ENCODE measurements around the gene DPP10.
A peak's percentile ranks its signal among the peaks of the same experiment; 100 is the strongest.

DNA sequence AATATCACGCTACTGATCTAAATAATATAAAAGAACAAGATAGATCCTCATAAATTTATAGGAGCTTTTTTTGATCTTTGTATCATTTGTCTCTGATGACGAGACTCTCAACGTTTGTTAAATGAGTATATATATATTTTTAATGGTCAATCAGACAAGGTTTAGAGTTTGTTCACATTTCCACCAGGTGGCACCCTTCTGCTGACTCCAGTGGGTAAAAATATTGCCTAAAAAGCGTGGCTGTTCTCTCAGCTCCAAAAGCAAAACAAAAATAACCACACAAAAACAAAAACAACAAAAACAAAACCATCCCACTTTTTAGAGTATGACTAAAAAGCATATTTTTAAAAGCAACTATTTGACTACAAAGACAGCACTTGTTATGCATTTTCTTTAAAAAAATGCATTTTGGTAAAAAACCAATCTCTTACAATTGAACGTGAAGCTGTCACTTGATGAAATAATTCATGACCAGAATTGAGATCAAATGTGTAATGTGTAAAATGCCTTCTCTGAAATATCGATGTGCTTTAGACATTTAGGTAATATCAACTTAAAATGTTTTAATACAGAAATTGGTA lies 723.2 kb downstream of the DPP10 start:
- TF ChIP-seq, protein P1, sequence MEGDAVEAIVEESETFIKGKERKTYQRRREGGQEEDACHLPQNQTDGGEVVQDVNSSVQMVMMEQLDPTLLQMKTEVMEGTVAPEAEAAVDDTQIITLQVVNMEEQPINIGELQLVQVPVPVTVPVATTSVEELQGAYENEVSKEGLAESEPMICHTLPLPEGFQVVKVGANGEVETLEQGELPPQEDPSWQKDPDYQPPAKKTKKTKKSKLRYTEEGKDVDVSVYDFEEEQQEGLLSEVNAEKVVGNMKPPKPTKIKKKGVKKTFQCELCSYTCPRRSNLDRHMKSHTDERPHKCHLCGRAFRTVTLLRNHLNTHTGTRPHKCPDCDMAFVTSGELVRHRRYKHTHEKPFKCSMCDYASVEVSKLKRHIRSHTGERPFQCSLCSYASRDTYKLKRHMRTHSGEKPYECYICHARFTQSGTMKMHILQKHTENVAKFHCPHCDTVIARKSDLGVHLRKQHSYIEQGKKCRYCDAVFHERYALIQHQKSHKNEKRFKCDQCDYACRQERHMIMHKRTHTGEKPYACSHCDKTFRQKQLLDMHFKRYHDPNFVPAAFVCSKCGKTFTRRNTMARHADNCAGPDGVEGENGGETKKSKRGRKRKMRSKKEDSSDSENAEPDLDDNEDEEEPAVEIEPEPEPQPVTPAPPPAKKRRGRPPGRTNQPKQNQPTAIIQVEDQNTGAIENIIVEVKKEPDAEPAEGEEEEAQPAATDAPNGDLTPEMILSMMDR (IDR thresholded peaks at IDR 0.05), result peak in 3 of 6 experiments; percentile 35 to 54 (median 39)
- TF ChIP-seq POLR2A (IDR thresholded peaks at IDR 0.05), result no peak
